H1 (cell line): ENCODE results near the gene BCL7B. TPM values are rescaled to one million over a fixed set of nuclear protein-coding genes. Genes with fewer than 3 reads are reported as not detected.

ENCODE experiments used
- CEBPB ChIP-seq: IDR thresholded peaks from 2 replicates; pipeline ENCODE4 v1.6.1; 2012; ENCODE audit warnings: low read depth, low read length
- CHD7 ChIP-seq: fragments of 300-600 bp; sonication (generic); IDR thresholded peaks from 2 replicates; pipeline ENCODE4 v1.7.1; 2012; ENCODE audit warnings: low read length, moderate library complexity, mild to moderate bottlenecking, inconsistent platforms; ENCODE audit not compliant: insufficient replicate concordance
- TAF1 ChIP-seq: IDR thresholded peaks from 2 replicates; pipeline ENCODE4 v1.6.1; 2011; ENCODE audit warnings: mild to moderate bottlenecking, low read depth, low read length
- TAF7 ChIP-seq: optimal IDR thresholded peaks from 2 replicates; pipeline ENCODE3; 2011; ENCODE audit warnings: low read depth, mild to moderate bottlenecking, inconsistent platforms, low read length, moderate library complexity, borderline replicate concordance
- YY1 ChIP-seq: IDR thresholded peaks from 2 replicates; pipeline ENCODE4 v1.6.1; 2011; ENCODE audit warnings: low read depth, mild to moderate bottlenecking, low read length
- polyA plus RNA-seq, 7 experiments: library from polyadenylated mRNA; depleted of rRNA in 3 of 7; stranded (reverse) in 5 of 7; unstranded in 2 of 7; fragments of >200 nt in 5 of 7; fragments of 200-250 nt in 2 of 7; gene quantifications; 1 replicate in 5 of 7; 2 replicates in 1 of 7; 4 replicates in 1 of 7; pipeline versions ENCODE4 v1.2.1 to v1.2.3, GENCODE V29; 2011 to 2013; ENCODE audit warnings: missing spikeins in 2 of 7, mixed read lengths in 2 of 7
- total RNA-seq: library from RNA; stranded (reverse); fragmentation: NEBNext Ultra II Directional; extraction: Animal tissue kit (Norgen Biotek cat#: 25700); gene quantifications from 2 replicates; pipeline ENCODE4 v1.2.1, GENCODE V29; 2021

BCL7B gene
- total and polyA plus RNA-seq, 2 of the 8 experiments (the other 6 are each of a cell fraction or from before 2014, with no cell fraction given) = 24.9 to 44.6 TPM

GRCh38 chr7:73585196-73585595, 27.7 kb upstream of the BCL7B start (continued):
- TF ChIP-seq CHD7 (no peak), YY1 (no peak), TAF7 (no peak), TAF1 (no peak), CEBPB (no peak)
